GM18507 (cell line): ENCODE results near the gene IRX5.

ENCODE experiments used
- DNase-seq: peaks from one replicate; pipeline ENCODE4 v3.0.0; 2011; ENCODE audit warnings: low read depth; ENCODE audit not compliant: insufficient read length; ENCODE audit errors: extremely low spot score
- FAIRE-seq: peaks from 2 replicates; lab custom pipeline; 2011; peaks lifted over from hg19 to GRCh38; lab: Jason Lieb, UNC

Gene IRX5

DNA sequence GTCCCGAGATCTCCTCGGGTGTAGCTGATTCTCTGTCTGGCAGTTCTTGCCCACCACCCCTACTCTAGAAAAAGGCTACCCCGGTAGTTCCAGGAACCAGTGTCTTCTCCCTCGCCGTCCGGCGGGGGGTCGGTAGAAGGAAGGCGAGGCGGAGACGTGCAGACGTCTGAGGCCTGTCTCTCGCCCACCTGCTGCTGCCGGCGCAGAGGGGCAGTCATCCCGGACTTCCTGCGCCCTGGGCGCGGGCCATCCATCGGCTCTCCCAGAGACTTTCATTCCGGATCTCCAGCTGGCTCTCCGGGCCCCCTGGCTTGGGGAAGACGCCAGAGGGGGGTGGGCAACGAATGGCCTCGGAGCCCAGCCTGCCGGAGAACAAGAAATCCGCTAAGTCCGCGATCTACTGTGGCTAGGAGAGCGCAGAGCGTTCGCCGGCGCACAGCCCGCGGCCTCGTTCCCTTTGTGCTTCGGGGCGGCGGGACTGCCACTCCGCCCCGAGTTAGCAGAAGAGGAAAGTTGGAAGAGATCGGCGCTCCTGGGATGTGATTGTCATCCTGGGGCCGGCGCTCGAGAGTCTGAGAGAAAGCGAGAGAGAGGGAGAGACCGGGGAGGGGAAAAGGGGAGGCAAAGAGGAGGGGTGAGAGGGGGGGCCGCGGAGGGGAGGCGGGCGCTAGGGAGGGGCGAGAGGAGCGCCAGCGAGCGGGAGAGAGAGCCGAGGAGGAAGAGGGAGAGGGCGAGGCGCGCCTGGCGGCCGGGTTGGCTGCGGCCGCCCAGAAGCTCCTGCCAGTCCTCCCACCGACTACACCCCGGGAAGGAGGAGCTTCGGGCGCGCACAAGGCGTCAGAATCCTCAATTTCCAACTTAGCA lies at the start of gene IRX5:
Gene IRX5 (plus strand): TSS at position 861 of the 864 bp plus-strand sequence. CDS start 334 bp downstream, outside the sequence.
- FAIRE-seq: no peak
- no peak for DNase-seq

DNA sequence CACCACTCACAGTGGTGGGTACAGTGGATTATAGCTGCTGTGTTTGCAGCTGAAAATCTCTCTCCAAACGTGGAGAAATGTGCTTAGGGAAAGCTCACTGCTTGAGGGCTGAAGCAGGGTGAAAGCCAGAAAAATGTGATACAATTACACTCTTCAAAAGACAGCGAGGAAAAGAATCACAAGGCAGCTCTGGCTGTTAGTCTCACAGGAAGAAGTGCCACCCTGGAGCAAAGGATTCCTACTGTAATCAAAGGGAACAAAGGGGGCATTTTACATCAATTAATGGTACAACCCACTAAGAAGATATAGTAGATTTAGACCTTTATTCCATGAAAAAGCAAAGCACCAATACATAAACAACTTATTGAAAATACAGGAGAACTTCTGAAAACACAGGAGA lies 48.1 kb upstream of the IRX5 start:
- DNase-seq: no peak
- no peak for FAIRE-seq

GRCh38 chr16:54883358-54883757 lies 47.3 kb upstream of the IRX5 start:
- FAIRE-seq (no peak), DNase-seq (no peak)

DNA sequence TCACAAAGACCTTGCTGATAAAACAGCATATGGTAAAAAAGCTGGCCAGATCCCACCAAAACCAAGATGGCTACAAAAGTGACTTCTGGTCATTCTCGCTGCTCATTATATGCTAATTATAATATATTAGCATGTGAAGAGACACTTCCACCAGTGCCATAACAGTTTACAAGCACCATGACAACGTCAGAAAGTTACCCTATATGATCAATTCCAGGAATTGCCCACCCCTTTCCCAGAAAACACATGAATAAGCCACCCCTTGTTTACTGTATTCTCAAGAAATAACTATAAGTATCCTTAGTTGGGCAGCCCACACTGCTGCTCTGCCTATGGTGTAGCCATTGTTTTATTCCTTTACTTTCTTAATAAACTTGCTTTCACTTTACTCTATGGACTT lies 44.6 kb upstream of the IRX5 start:
- DNase-seq: no peak
- no peak for FAIRE-seq

DNA sequence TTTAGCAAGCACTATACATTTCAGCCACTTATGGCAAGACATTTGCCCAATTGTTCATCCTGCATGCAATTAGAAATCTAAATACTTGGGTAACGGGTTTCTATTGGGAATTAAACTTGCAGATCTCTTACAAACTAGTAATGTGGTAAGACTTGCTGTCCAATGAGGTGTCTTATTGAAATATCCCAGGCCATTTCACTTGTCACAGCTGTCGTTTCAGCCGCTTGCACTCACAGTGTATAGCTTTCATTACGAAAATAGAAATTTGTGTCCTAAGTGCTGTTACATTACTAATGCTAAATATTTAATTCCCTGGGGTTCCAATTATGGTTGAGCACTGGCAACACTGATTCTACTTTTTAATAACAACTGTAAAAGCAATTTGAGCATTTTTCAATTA lies 40.3 kb upstream of the IRX5 start:
- FAIRE-seq: no peak
- DNase-seq: no peak

GRCh38 chr16:54891346-54891745 lies 39.3 kb upstream of the IRX5 start:
- no peak for DNase-seq
- no peak for FAIRE-seq

DNA sequence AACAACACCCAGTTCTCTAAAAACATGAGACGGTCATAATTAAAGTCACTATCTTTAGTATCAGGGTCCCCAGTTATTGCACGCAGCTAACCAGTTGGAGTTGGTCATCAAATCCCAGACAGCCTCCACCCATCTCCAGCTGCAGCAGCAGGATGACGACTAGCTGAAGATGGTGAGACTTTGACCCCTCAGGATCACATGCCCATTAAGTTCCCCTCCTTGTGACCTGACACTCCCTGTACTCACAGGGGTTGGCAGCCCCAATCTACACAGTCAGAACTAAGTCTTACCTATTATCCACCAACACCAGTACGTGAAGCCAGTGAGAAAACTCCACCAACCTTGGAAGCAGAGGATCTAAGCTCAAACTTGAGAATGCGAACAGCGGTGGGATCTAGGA lies 37.7 kb upstream of the IRX5 start:
- FAIRE-seq: no peak
- no peak for DNase-seq

- no peak for DNase-seq
- FAIRE-seq: no peak
Observed at GRCh38 chr16:54897930-54898329, 32.7 kb upstream of the IRX5 start.

DNA sequence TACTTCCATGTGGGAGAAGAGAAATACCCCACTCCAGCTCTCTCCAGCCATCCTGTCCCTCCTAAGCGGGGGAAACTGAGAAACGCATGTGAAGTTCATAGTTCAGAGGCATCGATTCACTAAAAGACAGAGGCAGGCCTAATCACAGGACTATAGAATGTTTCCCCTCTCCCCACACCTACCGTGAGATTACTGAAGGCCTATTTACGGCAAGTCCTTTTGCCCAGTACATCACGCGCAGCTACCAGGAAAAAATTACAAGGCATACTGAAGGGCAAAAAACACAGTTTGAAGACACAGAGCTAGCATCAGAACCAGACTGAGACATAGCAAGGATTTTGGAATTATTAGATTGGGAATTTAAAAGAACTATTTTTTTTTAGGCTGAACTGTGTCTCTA lies 29.1 kb upstream of the IRX5 start:
- FAIRE-seq: no peak
- DNase-seq: no peak

GRCh38 chr16:54903047-54903446 lies 27.6 kb upstream of the IRX5 start:
- DNase-seq (no peak), FAIRE-seq (no peak)

DNA sequence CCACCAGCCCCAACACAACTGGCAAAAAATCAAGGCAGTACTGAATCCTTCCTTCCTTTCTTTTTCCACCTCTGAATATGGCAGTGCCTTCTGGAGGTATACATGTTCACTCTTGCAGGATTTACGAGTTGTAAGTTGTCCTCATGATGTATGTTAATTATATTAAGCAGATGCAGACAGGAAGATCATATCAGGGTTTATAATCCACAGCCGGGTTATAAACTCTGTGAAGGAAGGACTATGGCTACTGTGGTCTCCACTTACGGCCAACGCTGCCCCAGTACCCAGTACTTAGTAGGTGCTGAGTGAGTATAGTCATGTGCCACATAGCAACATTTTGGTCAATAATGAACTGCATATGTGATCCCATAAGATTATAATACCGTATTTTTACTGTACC lies 19.6 kb upstream of the IRX5 start:
- FAIRE-seq (no peak), DNase-seq (no peak)

DNA sequence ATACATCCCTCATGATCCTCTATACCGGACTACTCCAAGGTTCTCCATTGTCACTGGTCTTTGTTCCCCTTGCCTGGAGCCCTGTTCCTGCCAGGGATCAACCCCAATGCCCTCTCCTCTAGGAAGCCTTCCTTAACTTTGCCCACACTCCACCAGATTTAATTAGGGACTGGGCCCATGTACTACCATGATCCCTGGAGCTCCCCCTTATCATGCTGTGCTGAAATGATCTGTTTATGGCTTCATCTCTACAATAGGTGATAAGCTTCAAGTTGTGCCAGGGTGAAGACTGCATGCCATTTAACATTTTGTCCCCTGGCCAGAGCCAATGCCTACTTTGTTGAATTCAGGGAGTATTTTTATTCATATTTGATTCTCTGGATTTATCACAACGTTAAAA lies 17.9 kb upstream of the IRX5 start:
- FAIRE-seq (no peak), DNase-seq (no peak)

DNA sequence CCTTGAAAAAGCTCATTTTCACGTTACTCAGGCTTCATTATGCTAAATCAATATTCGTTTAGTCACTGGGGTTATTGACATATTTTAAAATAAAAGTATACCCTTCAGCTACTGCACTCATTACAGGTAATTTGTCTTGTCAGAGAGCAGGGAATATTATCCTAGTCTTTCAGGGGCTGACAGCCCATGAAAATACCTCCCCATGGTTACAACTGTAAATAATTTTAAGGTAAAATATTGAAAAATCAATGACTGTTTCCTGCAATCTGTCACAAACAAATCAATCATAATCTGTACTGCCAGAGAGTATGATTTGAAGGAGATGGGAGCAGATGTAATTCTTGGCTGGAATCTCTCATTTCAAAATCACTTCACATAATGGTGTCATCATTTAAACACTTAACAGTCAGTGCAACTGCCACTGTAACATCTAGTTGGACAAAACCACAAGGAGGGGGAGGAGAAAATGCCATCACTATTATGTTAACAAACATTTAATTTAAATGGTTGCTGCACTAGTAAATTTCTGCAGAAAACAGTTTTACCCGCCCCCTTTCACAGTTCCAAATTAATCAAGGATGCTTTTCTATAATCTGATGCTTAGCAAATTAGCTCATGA lies 9.3 kb upstream of the IRX5 start:
- no peak for FAIRE-seq
- DNase-seq: no peak

DNA sequence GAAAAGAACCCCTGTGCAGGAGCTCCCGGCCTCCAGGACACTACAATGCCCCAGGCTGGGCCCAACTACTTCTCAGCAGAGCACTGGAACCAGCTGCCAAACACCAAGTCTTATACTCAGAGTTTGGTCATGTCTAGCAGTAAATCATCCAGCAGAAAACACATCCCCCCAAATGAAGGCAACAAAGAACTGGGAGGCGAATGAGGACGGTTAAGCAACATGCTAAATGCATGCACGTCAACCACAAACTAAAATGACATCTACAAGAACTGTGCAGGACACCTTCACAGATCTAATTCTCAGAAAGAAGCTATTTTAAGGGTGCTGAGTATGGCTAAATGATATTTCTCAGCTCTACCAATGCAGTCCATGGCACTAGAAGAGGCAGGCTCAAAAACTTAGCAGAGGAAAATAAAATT lies 7.6 kb upstream of the IRX5 start:
- DNase-seq: no peak
- FAIRE-seq: no peak

GRCh38 chr16:54923988-54924387 lies 6.7 kb upstream of the IRX5 start:
- FAIRE-seq: no peak

GRCh38 chr16:54926166-54926838 lies 4.4 kb upstream of the IRX5 start:
- no peak for FAIRE-seq
- no peak for DNase-seq

More at GRCh38 chr16:54923988-54924387, 6.7 kb upstream of the IRX5 start:
- DNase-seq: no peak

DNA sequence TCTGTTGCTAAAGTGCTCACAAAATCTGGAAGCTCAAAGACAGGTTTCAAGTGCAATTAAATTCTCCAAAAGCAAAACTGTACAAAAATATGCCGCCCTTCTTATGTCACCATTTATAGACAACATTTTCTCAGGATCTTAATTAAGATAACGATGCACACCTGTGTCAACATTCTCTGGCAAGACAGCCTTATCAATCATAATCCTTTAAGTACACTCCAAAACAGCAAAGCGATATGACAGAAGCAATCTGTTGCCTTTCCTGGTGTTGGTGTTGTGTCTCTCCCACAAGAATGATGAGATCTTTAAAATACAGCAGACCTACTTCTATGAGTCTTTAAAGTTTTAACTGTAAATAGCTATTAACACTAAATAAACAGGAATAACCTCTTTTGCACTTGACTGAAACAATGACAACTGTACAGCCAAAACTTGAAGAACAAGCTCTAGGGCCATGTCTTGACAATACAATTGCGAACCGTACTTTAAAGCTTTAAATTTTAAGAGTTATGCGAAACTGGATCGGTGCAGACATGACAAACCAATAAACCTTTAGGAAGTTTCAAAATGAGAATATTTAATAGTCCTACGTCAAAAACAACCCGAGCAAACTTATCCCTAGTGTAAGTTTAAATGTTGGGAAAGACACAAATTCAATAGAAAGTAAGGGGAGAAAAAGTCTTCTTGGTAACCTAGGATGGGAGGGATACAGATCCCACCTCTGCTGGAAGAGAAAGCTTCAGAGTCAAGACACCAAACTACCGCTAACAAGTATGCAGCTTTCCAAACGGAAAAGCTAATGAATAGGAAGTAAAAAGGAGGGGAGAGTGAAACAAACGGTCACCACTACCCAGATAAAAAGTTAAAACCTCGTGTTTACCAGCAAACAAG lies 3.3 kb upstream of the IRX5 start:
- FAIRE-seq: no peak

GRCh38 chr16:54928016-54928356 lies 2.7 kb upstream of the IRX5 start:
- no peak for FAIRE-seq
- no peak for DNase-seq

More for the DNA sequence above, 3.3 kb upstream of the IRX5 start:
- DNase-seq: no peak

DNA sequence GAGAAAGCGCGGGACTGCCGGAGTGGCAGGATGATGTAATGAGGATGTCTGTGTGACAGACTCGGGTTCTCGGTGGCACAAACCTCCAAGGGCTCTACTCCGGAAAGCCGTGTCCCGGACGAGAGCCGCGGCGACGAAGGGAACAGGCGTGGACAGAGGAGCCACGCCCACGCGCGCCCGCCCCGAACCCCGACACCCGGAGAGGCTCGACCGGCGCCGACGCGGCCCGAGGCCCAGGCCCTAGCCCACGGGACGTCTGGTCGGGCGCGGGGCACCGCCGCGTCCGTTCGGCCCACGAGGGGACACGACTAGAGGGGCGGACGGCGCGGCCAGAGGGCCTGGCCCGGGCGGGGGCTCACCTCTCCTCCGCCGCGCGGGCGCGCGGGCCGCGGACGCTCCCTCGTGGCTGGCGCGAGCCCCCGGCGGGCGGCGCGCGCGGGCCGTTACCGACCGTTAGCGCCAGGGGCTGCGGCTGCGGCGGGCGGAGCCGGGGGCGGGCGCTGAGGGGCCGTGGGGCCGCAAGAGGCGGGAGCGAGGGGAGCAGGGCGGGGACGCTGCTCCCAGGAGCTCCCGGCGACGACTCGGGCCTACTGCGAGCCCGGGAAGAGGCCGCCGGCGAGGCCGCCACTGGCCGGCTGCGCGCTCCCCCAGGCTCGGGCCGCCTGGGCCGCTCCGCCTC lies 2.1 kb upstream of the IRX5 start:
- FAIRE-seq: no peak

More for the DNA sequence above, 2.1 kb upstream of the IRX5 start:
- no peak for DNase-seq
